ENCODE measurements around the gene CABLES1. TPM values are rescaled to one million over a fixed set of nuclear protein-coding genes. Genes with fewer than 3 reads are reported as not detected.

Gene CABLES1
- total RNA-seq, 1 donor from 2014 or later = 12.7 TPM

DNA sequence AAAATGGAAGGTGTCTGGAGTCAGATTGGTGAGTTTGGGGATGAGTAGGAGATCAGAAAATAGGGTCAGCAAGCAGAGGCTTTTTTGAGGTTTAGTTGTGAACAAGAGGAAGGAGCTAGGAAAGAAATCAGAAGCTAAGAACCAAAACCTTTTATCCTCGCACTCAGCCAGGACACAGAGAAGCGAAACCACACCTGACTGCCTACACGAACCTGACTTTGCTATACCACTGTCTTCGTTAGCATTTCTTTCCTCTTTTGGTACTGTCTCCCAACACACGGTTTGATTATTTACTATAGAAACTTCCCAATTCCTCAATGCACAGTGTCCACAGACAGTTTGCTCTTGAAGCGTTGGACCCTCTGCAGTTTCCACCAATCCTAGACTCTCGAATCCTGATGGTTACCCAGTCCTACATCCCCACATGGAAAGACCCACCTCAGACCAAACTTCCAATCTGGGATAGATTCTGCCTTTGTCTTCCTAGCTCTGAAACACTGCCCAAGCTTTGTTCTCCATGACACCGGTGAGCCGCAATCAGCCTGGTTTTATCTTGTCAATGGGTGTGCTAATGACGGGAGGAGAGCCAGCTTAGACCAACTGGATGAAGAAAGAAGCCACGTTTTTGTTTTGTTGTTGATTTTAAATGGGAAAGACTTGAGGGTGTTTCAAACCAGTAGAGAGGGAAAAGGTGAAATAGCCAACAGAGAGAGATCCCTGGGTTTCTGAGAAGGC, 137.4 kb downstream of the CABLES1 start:
- TF ChIP-seq, protein P1, sequence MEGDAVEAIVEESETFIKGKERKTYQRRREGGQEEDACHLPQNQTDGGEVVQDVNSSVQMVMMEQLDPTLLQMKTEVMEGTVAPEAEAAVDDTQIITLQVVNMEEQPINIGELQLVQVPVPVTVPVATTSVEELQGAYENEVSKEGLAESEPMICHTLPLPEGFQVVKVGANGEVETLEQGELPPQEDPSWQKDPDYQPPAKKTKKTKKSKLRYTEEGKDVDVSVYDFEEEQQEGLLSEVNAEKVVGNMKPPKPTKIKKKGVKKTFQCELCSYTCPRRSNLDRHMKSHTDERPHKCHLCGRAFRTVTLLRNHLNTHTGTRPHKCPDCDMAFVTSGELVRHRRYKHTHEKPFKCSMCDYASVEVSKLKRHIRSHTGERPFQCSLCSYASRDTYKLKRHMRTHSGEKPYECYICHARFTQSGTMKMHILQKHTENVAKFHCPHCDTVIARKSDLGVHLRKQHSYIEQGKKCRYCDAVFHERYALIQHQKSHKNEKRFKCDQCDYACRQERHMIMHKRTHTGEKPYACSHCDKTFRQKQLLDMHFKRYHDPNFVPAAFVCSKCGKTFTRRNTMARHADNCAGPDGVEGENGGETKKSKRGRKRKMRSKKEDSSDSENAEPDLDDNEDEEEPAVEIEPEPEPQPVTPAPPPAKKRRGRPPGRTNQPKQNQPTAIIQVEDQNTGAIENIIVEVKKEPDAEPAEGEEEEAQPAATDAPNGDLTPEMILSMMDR (IDR thresholded peaks at IDR 0.05; ENCODE audit: unreplicated experiment) = no peak
- H3K36me3 Mint-ChIP-seq = peaks cover 16% of the 10 kb centered on the region
- H3K4me1 Mint-ChIP-seq = peaks cover 5% of the 10 kb centered on the region
- no peak overlapping the region for H3K4me3 Mint-ChIP-seq
- DNase-seq (ENCODE audit: low spot score in 2 of 2, unreplicated experiment in 2 of 2) = no peak
- H3K27me3 Mint-ChIP-seq (ENCODE audit: low read depth) = no peaks in the 10 kb centered on the region
- no peak overlapping the region for H3K27ac Mint-ChIP-seq
- H3K9me3 Mint-ChIP-seq = peaks cover 30% of the 10 kb centered on the region

DNA sequence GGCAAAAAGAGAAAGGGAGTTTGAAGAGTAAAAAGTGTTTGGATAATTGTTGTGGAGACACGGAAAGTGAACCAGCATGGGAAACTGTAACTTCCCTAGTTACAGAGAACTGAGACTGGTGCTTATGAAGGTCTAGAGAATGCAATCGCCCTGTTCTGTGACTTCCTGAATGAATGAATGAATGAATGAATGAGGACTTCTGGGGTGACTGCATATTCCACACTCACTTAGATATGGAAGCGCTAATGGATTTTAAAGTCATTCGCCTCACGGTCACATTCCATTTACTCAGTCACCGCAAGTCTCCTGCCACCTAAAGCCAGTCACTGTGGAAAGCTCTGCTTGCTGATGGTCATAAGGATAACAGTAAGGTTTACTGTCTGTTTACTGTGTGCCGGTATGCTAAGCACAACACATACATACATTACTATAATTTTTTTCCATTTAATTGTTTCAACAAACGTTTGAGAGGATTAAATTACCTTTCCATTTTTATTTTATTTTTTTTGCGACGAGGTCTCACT, 138.2 kb downstream of the CABLES1 start:
- Mint-ChIP-seq H3K36me3 (peaks cover 20% of the 10 kb centered on the region), H3K9me3 (peaks cover 36% of the 10 kb centered on the region), H3K27ac (no peak overlapping the region), H3K27me3 (ENCODE audit: low read depth) (no peaks in the 10 kb centered on the region), H3K4me3 (no peak overlapping the region), H3K4me1 (peaks cover 5% of the 10 kb centered on the region)
- TF ChIP-seq, protein P1 (IDR thresholded peaks at IDR 0.05; ENCODE audit: unreplicated experiment) = no peak
- DNase-seq (ENCODE audit: low spot score in 2 of 2, unreplicated experiment in 2 of 2) = no peak

DNA sequence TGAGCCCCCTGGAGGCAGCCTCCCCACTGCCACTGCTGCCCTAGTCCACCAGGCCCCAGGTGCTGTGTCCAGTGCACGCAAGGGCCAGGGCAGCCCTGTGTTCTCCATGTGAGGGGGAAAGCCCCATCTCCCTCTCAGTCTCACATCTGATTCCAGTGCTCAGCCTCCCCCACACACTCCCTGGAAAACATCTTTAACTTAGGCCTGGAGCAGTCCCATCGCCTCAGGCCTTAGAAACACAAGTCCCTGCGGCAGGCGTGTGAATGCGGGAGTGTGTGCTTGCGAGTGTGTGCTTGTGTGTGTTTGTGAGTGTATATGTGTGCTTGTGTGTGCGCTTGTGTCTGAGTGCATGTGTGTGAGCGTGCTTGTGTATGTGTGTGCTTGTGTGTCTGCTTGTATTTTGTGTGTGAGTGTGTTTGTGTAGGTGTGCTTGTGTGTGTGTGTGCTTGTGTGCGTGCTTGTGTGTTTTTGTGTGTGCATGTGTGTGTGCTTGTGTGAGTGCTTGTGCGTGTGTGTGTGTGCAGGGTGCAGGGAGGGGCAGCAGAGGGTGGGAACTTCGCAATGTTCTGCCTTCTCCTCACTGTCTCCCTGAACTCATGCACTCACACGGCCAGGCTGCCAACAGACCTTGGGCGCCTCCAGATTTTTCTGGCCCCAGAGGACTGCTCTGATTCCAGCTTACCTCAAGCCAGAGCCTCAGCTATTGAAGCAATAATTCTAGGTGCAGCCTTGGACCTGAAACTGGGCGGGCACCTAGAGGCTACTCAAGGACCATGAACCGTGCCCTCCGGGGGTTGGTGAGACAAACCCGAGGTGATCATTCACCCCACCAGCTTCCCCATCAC, 139.6 kb downstream of the CABLES1 start:
- TF ChIP-seq, protein P1 (IDR thresholded peaks at IDR 0.05; ENCODE audit: unreplicated experiment) = no peak
- no peaks in the 10 kb centered on the region for H3K27me3 Mint-ChIP-seq (ENCODE audit: low read depth)
- H3K27ac Mint-ChIP-seq = peak overlapping the region; percentile 55
- DNase-seq (ENCODE audit: low spot score in 2 of 2, unreplicated experiment in 2 of 2) = no peak
- peaks cover 5% of the 10 kb centered on the region for H3K4me1 Mint-ChIP-seq
- peaks cover 27% of the 10 kb centered on the region for H3K9me3 Mint-ChIP-seq
- H3K4me3 Mint-ChIP-seq = no peak overlapping the region
- H3K36me3 Mint-ChIP-seq = peaks cover 14% of the 10 kb centered on the region

DNA sequence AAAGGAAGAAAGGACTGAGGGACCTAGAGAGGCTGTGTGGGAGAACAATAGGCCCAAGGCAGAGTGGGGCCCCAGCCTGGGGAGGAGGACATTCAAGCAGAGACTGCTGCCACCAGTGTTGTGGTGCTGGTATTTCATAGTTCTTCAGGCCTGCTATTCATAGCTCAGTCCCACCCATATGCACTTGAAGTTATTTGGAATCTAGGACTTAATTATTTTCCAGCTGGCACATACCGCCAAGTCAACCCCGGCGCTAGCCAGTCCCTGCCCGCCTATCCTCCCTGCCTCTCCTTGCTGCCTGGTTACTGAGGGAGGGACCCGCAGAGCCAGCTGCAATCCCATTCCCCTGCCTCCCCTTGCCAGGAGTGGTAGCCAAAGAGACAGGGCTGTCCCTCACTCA, 141.2 kb downstream of the CABLES1 start:
- Mint-ChIP-seq H3K9me3 (peaks cover 21% of the 10 kb centered on the region), H3K27me3 (ENCODE audit: low read depth) (no peaks in the 10 kb centered on the region), H3K4me1 (peaks cover 6% of the 10 kb centered on the region)

DNA sequence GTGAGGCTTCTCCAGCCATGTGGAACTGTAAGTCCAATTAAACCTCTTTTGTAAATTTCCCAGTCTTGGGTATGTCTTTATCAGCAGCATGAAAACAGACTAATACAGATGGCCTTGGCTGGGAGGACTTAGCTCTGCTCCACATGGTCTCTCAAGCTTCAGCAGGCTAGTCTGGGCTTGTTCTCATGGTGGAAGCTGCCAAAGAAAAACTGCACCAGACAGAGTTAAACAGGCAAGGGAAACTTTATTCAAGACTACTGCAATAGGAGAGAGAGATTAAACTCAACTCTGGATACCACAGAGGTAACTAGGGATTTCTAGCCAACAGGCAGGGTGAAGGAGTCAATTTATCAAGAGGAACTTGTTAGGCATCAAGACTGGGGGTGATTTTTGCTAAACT, 142.1 kb downstream of the CABLES1 start:
- Mint-ChIP-seq H3K27ac (no peak overlapping the region), H3K4me3 (no peak overlapping the region), H3K36me3 (peaks cover 14% of the 10 kb centered on the region), H3K9me3 (peaks cover 16% of the 10 kb centered on the region), H3K27me3 (ENCODE audit: low read depth) (no peaks in the 10 kb centered on the region), H3K4me1 (peaks cover 14% of the 10 kb centered on the region)
- DNase-seq (ENCODE audit: low spot score in 2 of 2, unreplicated experiment in 2 of 2) = no peak
- TF ChIP-seq, protein P1 (IDR thresholded peaks at IDR 0.05; ENCODE audit: unreplicated experiment) = no peak

More for the DNA sequence above, 141.2 kb downstream of the CABLES1 start:
- TF ChIP-seq, protein P1 (IDR thresholded peaks at IDR 0.05; ENCODE audit: unreplicated experiment) = no peak
- peaks cover 14% of the 10 kb centered on the region for H3K36me3 Mint-ChIP-seq
- H3K4me3 Mint-ChIP-seq = no peak overlapping the region
- DNase-seq (ENCODE audit: low spot score in 2 of 2, unreplicated experiment in 2 of 2) = no peak
- H3K27ac Mint-ChIP-seq = no peak overlapping the region

Data from mesothelial cell of epicardium (in vitro differentiated cells).